IPS-18a (cell line): ENCODE results near the gene DEDD.

Source experiments
- H3K27ac ChIP-seq: one replicate; pipeline ENCODE4 v1.5.1; 2013; ENCODE audit warnings: low read length
- H3K27me3 ChIP-seq: one replicate; pipeline ENCODE4 v1.6.1; 2013; ENCODE audit warnings: mild to moderate bottlenecking, low read length; ENCODE audit not compliant: control insufficient read depth, insufficient read depth
- H3K36me3 ChIP-seq: one replicate; pipeline ENCODE4 v1.6.1; 2013; ENCODE audit warnings: low read depth, low read length; ENCODE audit not compliant: control insufficient read depth
- H3K4me1 ChIP-seq: one replicate; pipeline ENCODE4 v1.6.1; 2013; ENCODE audit warnings: low read depth, low read length; ENCODE audit not compliant: control insufficient read depth
- H3K4me3 ChIP-seq: one replicate; pipeline ENCODE4 v1.5.1; 2013; ENCODE audit warnings: low read length
- H3K9ac ChIP-seq: one replicate; pipeline ENCODE4 v1.6.1; 2013; ENCODE audit warnings: mild to moderate bottlenecking, low read length, moderate library complexity
- H3K9me3 ChIP-seq: one replicate; pipeline ENCODE4 v1.6.1; 2013; ENCODE audit warnings: low read depth, low read length; ENCODE audit not compliant: control insufficient read depth

DEDD gene

DNA sequence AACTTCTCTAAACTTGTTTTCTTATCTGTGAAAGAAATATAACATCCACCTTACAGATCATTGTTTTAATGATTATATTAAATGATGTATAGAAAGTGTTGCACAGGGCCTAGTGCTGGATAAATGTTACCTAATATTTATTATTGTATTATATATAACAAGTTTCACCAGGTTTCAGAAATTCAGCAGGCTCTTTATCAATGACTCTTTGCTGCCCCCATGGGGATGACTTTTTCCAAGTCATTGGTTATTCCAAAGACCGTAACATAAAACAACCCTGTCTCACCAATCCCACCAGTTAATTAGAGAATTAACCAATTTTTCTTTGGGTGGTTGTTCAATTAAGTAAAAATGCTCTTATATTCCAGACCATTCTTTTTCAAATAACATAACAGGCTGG, 7.3 kb upstream of the DEDD start:
- H3K4me3 ChIP-seq = no peak overlapping the region
- H3K4me1 ChIP-seq = no peaks in the 10 kb centered on the region
- no peak overlapping the region for H3K9ac ChIP-seq
- H3K36me3 ChIP-seq = no peaks in the 10 kb centered on the region
- no peaks in the 10 kb centered on the region for H3K9me3 ChIP-seq
- no peaks in the 10 kb centered on the region for H3K27me3 ChIP-seq
- H3K27ac ChIP-seq = no peak overlapping the region

GRCh38 chr1:161138431-161138830, 6.0 kb upstream of the DEDD start:
- no peak overlapping the region for H3K4me3 ChIP-seq
- no peaks in the 10 kb centered on the region for H3K9me3 ChIP-seq
- no peaks in the 10 kb centered on the region for H3K36me3 ChIP-seq
- no peak overlapping the region for H3K9ac ChIP-seq
- no peaks in the 10 kb centered on the region for H3K27me3 ChIP-seq
- no peak overlapping the region for H3K27ac ChIP-seq
- no peaks in the 10 kb centered on the region for H3K4me1 ChIP-seq

GRCh38 chr1:161137881-161138280, 5.4 kb upstream of the DEDD start:
- H3K4me1 ChIP-seq = no peaks in the 10 kb centered on the region
- no peaks in the 10 kb centered on the region for H3K9me3 ChIP-seq
- H3K36me3 ChIP-seq = no peaks in the 10 kb centered on the region
- no peak overlapping the region for H3K9ac ChIP-seq
- H3K27ac ChIP-seq = no peak overlapping the region
- no peaks in the 10 kb centered on the region for H3K27me3 ChIP-seq
- no peak overlapping the region for H3K4me3 ChIP-seq

GRCh38 chr1:161133220-161133740, 813 bp upstream of the DEDD start:
- no peaks in the 10 kb centered on the region for H3K9me3 ChIP-seq

GRCh38 chr1:161131523-161132409, 701 bp downstream of the DEDD start:
- Histone ChIP-seq H3K4me3 (peak overlapping the region; percentile 84), H3K9me3 (no peaks in the 10 kb centered on the region), H3K27ac (peak overlapping the region; percentile 59), H3K4me1 (peaks cover 9% of the 10 kb centered on the region), H3K9ac (peak overlapping the region; percentile 88), H3K36me3 (peaks cover 26% of the 10 kb centered on the region), H3K27me3 (no peaks in the 10 kb centered on the region)

More at GRCh38 chr1:161133220-161133740, 813 bp upstream of the DEDD start:
- H3K4me3 ChIP-seq = peak overlapping the region; percentile 84
- H3K27me3 ChIP-seq = no peaks in the 10 kb centered on the region
- H3K9ac ChIP-seq = peak overlapping the region; percentile 88
- peak overlapping the region; percentile 98 for H3K27ac ChIP-seq
- peaks cover 13% of the 10 kb centered on the region for H3K36me3 ChIP-seq
- peaks cover 9% of the 10 kb centered on the region for H3K4me1 ChIP-seq

GRCh38 chr1:161130266-161130665, 2.2 kb downstream of the DEDD start:
- Histone ChIP-seq H3K9me3 (no peaks in the 10 kb centered on the region), H3K9ac (no peak overlapping the region), H3K4me3 (peak overlapping the region; percentile 84), H3K36me3 (peaks cover 28% of the 10 kb centered on the region), H3K27me3 (no peaks in the 10 kb centered on the region), H3K4me1 (peaks cover 9% of the 10 kb centered on the region), H3K27ac (no peak overlapping the region)

GRCh38 chr1:161128591-161129420, 3.7 kb downstream of the DEDD start:
- Histone ChIP-seq H3K4me3 (no peak overlapping the region), H3K9ac (no peak overlapping the region), H3K27ac (no peak overlapping the region), H3K27me3 (no peaks in the 10 kb centered on the region), H3K4me1 (peaks cover 9% of the 10 kb centered on the region), H3K9me3 (no peaks in the 10 kb centered on the region), H3K36me3 (peaks cover 38% of the 10 kb centered on the region)

- Histone ChIP-seq H3K9me3 (no peaks in the 10 kb centered on the region), H3K9ac (no peak overlapping the region), H3K27ac (no peak overlapping the region), H3K4me1 (peaks cover 9% of the 10 kb centered on the region), H3K4me3 (no peak overlapping the region), H3K36me3 (peaks cover 45% of the 10 kb centered on the region), H3K27me3 (no peaks in the 10 kb centered on the region)
Measured at GRCh38 chr1:161127649-161128048, 4.8 kb downstream of the DEDD start.

DNA sequence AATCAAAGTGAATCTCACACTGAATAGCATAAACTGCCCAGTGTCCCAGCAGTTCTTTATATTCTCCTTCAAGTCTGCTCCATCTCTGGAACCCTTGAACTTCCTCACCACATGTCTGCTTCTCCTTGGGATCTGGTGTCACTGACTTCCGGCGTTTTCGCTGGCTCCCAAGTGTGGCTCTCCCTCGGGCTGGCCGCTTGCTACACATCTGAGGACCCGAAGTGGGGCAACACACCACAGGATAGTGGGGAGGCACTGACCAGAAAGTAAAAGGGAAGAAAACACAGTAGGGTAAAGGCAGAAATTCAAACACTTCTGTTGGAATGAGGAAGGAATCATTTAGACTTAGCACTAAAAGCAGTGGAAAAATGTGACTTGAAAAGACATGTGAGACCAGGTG, 9.5 kb downstream of the DEDD start:
- H3K9me3 ChIP-seq = no peaks in the 10 kb centered on the region
- no peak overlapping the region for H3K4me3 ChIP-seq
- H3K36me3 ChIP-seq = peaks cover 57% of the 10 kb centered on the region
- no peak overlapping the region for H3K27ac ChIP-seq
- peaks cover 11% of the 10 kb centered on the region for H3K4me1 ChIP-seq
- H3K27me3 ChIP-seq = no peaks in the 10 kb centered on the region
- H3K9ac ChIP-seq = no peak overlapping the region

DNA sequence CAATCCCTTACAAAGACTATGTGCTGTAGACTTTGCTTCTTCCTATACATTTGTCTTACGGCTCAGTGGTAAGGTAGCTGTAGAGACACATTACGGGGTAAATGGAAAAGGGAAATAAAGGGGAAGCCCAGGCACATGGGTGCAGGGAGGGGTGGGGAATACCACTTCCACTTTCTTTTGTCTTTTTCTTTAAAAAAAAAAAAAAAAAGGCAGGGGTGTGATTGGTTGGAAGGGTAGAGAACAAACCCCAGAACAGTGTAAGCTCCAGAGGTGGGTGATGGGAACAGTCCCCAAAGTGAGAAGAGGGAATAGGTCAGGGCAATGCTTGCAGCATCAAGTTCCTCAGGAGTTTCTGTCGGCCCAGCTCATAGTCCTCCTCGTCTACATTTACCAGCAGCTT, 10.6 kb downstream of the DEDD start:
- Histone ChIP-seq H3K36me3 (peaks cover 48% of the 10 kb centered on the region), H3K4me3 (no peak overlapping the region), H3K4me1 (peaks cover 11% of the 10 kb centered on the region), H3K27me3 (no peaks in the 10 kb centered on the region), H3K9me3 (no peaks in the 10 kb centered on the region), H3K27ac (no peak overlapping the region), H3K9ac (no peak overlapping the region)

- H3K27me3 ChIP-seq = no peaks in the 10 kb centered on the region
- no peaks in the 10 kb centered on the region for H3K9me3 ChIP-seq
- H3K4me3 ChIP-seq = no peak overlapping the region
- H3K36me3 ChIP-seq = peaks cover 45% of the 10 kb centered on the region
- H3K4me1 ChIP-seq = peaks cover 11% of the 10 kb centered on the region
- H3K27ac ChIP-seq = no peak overlapping the region
- no peak overlapping the region for H3K9ac ChIP-seq
Measured at GRCh38 chr1:161121042-161121650, 11.3 kb downstream of the DEDD start.
